Right atrium auricular region (tissue), 2 donors: Measurements from ENCODE around the gene HNRNPA2B1. TPM values are rescaled to one million over a fixed set of nuclear protein-coding genes. Genes with fewer than 3 reads are reported as not detected.
"Not testable (repeated sequence)": the region's sequence is repeated elsewhere in the genome, so short reads cannot be mapped to it uniquely, and the experiment has no call there.

Experiments used
- DNase-seq: peaks from one replicate; pipeline ENCODE4 v3.0.0-alpha.2; 2019; ENCODE audit warnings: low spot score
- H3K27ac ChIP-seq, 2 donors: fragments of 200-600 bp; sonication (generic); 1 replicate in 1 of 2; 2 replicates in 1 of 2; pipeline ENCODE4 v1.5.1; 2016 to 2019
- H3K27me3 ChIP-seq, 2 donors: fragments of 200-600 bp; sonication (generic); one replicate each; pipeline versions ENCODE4 v1.5.1 to v1.6.0; 2017 to 2019
- H3K36me3 ChIP-seq: fragments of 200-600 bp; sonication (generic); one replicate; pipeline ENCODE4 v1.5.1; 2016
- H3K4me1 ChIP-seq, 2 donors: fragments of 200-600 bp; sonication (generic); one replicate each; pipeline versions ENCODE4 v1.5.1 to v1.6.0; 2017 to 2019
- H3K4me3 ChIP-seq, 2 donors: fragments of 200-600 bp; sonication (generic); 1 replicate in 1 of 2; 2 replicates in 1 of 2; pipeline ENCODE4 v1.5.1; 2017 to 2019; ENCODE audit warnings: mild to moderate bottlenecking in 1 of 2, moderate library complexity in 1 of 2
- H3K9me3 ChIP-seq, 2 donors: fragments of 200-600 bp; sonication (generic); one replicate each; pipeline ENCODE4 v1.5.1; 2019
- total RNA-seq, 2 donors: library from RNA; depleted of rRNA; stranded (reverse); fragments of >200 nt; gene quantifications; one replicate each; pipeline ENCODE4 v1.1.0, GENCODE V29; 2016
- TF ChIP-seq, protein P1 (sequence below), 2 donors: fragments of 200-600 bp; sonication (generic); IDR thresholded peaks; one replicate each; pipeline ENCODE4 v1.5.1; 2019; ENCODE audit warnings: antibody characterized with exemption in 2 of 2

The HNRNPA2B1 gene
- total RNA-seq, 2 donors from 2014 or later, result 124 to 160 TPM

DNA sequence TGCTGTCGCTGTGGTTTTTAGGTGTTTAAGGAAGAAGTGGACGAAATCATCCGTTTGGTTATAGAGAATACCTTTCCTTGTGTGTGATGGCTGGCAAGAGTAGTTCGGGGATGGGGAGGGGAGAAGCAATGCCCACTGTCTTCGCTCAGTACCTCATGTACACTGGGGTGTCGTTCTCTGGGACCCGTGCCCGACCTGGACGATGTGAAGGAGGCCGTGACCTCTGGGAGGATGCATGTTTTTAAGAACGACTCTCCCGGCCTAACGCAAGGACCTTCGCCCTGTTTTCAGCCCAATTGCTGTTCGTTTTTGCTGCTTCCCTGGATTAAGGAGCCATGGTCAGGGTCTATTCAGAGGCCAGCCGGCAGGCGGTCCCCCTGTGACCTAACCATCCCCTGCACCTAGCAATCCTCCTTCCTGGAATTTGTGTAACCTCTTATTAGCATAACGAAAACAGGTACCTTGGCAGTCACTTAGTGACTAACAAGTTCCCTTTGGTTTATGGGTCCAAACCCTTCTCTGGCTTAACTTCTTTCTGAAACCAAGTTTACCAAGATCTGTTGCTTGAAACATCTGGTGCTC, 47.2 kb downstream of the HNRNPA2B1 start:
- peaks cover 0 to 18% of the 10 kb centered on the region in 2 donors for H3K4me1 ChIP-seq
- no peaks in the 10 kb centered on the region for H3K36me3 ChIP-seq
- peaks cover 11 to 18% of the 10 kb centered on the region in 2 donors for H3K27me3 ChIP-seq
- peak overlapping the region in 1 of 2 donors; percentile 55 for H3K4me3 ChIP-seq
- H3K9me3 ChIP-seq, result no peaks in the 10 kb centered on the region
- H3K27ac ChIP-seq, result no peak overlapping the region
- no peak for DNase-seq
- TF ChIP-seq, protein P1, sequence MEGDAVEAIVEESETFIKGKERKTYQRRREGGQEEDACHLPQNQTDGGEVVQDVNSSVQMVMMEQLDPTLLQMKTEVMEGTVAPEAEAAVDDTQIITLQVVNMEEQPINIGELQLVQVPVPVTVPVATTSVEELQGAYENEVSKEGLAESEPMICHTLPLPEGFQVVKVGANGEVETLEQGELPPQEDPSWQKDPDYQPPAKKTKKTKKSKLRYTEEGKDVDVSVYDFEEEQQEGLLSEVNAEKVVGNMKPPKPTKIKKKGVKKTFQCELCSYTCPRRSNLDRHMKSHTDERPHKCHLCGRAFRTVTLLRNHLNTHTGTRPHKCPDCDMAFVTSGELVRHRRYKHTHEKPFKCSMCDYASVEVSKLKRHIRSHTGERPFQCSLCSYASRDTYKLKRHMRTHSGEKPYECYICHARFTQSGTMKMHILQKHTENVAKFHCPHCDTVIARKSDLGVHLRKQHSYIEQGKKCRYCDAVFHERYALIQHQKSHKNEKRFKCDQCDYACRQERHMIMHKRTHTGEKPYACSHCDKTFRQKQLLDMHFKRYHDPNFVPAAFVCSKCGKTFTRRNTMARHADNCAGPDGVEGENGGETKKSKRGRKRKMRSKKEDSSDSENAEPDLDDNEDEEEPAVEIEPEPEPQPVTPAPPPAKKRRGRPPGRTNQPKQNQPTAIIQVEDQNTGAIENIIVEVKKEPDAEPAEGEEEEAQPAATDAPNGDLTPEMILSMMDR (IDR thresholded peaks at IDR 0.05), result no peak

DNA sequence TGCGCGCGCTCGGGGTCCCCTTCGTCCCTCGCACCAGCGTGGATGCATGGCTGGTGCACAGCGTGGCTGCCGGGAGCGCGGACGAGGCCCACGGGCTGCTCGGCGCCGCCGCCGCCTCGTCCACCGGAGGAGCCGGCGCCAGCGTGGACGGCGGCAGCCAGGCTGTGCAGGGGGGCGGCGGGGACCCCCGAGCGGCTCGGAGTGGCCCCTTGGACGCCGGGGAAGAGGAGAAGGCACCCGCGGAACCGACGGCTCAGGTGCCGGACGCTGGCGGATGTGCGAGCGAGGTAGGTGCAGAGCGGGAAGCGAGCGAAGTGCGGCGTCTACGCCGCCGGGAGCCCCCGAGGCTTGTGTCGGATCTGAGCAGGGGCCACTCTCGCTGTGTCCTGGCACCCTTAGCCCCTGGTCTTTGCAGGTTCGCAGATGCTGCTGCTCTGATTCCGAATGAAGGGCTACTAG, 47.7 kb downstream of the HNRNPA2B1 start:
- Histone ChIP-seq H3K27me3 (peaks cover 11 to 18% of the 10 kb centered on the region in 2 donors), H3K4me1 (peaks cover 0 to 18% of the 10 kb centered on the region in 2 donors), H3K4me3 (peak overlapping the region; percentile 43 to 55)
- H3K9me3 ChIP-seq, H3K36me3 ChIP-seq, H3K27ac ChIP-seq, DNase-seq: not testable (repeated sequence)

DNA sequence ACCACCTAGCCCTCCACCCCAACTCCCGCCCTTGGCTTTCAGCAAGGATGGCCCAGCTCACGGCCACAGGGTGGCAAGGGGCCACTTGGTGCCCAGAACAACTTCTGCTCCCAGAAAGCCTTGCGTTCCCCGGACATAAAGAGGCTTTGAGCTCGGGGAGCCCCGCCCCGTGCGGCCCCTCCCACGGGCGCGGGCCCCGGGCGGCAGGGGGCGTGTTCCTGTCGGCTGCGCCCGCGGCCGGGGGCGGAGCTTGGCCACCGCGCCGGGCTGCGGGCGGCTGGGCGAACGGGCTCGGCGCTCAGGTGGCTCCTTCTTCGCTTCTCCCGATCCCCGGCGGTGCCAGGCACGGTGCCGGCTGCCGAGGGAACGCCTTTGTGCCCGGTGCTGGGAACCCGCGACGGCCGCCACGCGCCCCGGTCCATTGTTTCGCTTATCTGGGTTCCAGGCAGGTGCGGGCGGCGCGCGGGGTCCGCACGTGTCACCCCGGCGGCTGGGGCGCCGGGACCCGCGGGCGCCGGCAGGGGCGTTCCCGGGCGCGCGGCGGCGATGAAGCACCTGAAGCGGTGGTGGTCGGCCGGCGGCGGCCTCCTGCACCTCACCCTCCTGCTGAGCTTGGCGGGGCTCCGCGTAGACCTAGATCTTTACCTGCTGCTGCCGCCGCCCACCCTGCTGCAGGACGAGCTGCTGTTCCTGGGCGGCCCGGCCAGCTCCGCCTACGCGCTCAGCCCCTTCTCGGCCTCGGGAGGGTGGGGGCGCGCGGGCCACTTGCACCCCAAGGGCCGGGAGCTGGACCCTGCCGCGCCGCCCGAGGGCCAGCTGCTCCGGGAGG, 48.4 kb downstream of the HNRNPA2B1 start, which contains the start of gene NFE2L3:
Gene NFE2L3, plus strand, starts transcription at position 246 of the 829 bp plus-strand sequence. Its CDS starts 301 bp downstream, at position 547.
- H3K9me3 ChIP-seq, result no peaks in the 10 kb centered on the region
- peak within 1 kb of the TSS; percentile 43 to 55 for H3K4me3 ChIP-seq
- H3K4me1 ChIP-seq, result peaks cover 0 to 18% of the 10 kb centered on the region in 2 donors
- H3K27ac ChIP-seq, result no peak within 1 kb of the TSS
- no peaks in the 10 kb centered on the region for H3K36me3 ChIP-seq
- DNase-seq, result peak; percentile 61
- peaks cover 11 to 18% of the 10 kb centered on the region in 2 donors for H3K27me3 ChIP-seq
- TF ChIP-seq, protein P1 (IDR thresholded peaks at IDR 0.05), result peak; percentile 24 to 25

DNA sequence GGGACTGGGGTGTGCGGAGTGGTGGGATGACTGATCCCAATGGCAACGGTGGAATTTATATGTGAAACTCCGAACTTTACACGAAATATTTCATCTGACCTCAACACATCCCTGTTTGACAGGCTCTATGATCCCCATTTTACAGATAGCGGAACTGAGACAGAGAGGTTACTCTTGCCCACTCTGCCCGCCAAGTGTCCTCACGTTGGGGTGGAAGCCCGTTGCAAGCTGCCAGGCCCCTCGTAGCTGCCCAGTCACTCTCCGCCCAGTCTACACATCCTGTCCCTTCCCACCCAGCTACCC, 48.9 kb downstream of the HNRNPA2B1 start:
- Histone ChIP-seq H3K4me1 (peaks cover 0 to 18% of the 10 kb centered on the region in 2 donors), H3K27me3 (peaks cover 11 to 18% of the 10 kb centered on the region in 2 donors), H3K27ac (no peak overlapping the region), H3K9me3 (no peaks in the 10 kb centered on the region), H3K4me3 (peak overlapping the region; percentile 43 to 55), H3K36me3 (no peaks in the 10 kb centered on the region)
- TF ChIP-seq, protein P1 (IDR thresholded peaks at IDR 0.05), result no peak
- no peak for DNase-seq

DNA sequence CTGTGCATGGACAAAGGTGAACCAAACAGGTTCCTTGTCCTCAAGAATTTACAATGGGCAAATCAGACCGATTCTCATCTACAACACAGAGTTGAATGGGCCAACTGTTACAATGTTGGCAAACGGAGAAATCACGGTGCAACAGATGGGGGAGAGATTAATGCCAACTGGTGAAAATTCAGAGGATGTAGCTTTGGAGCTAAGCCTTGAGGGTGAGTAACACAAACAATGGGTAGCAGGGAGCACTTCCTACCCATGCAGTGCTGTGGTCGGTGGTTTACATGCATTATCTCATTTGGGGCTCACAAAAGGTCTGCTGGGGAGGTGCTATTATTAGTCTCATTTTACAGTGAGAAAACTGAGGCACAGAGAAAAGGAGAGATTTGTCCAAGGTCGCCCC, 49.5 kb downstream of the HNRNPA2B1 start:
- TF ChIP-seq, protein P1 (IDR thresholded peaks at IDR 0.05), result no peak
- Histone ChIP-seq H3K27ac (no peak overlapping the region), H3K9me3 (no peaks in the 10 kb centered on the region), H3K36me3 (no peaks in the 10 kb centered on the region), H3K4me1 (peaks cover 0 to 18% of the 10 kb centered on the region in 2 donors), H3K27me3 (peaks cover 11 to 18% of the 10 kb centered on the region in 2 donors), H3K4me3 (no peak overlapping the region)
- no peak for DNase-seq

DNA sequence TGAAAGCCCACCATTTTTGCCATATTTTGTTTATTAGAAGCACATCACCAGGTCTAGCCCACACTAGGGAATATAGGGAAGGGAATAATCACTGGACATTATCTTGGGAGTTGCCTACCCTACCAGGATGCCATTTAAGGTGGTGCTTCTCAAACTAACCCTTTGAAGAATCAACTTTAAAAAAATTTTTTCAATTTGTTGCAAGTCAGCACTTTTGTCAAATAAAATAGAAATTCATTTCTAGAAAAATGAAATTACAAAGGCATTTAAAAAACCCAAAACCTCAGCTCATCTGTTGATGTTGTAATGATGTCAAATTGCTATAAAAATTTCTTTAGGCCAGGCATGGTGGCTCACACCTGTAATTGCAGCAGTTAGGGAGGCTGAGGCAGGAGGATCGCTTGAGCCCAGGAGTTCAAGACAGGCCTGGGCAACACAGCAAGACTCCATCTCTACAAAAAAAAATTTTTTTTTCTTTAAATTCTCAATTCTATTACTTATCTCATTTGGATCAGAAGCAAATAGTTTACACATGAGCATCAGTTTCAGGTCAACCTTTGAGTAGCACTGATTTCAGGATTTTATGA, 51.1 kb downstream of the HNRNPA2B1 start:
- TF ChIP-seq, protein P1 (IDR thresholded peaks at IDR 0.05), result no peak
- H3K27ac ChIP-seq, result no peak overlapping the region
- DNase-seq, result no peak
- H3K9me3 ChIP-seq, result no peaks in the 10 kb centered on the region
- H3K27me3 ChIP-seq, result peaks cover 11 to 18% of the 10 kb centered on the region in 2 donors
- H3K36me3 ChIP-seq, result no peaks in the 10 kb centered on the region
- peaks cover 0 to 13% of the 10 kb centered on the region in 2 donors for H3K4me1 ChIP-seq
- H3K4me3 ChIP-seq, result no peak overlapping the region

DNA sequence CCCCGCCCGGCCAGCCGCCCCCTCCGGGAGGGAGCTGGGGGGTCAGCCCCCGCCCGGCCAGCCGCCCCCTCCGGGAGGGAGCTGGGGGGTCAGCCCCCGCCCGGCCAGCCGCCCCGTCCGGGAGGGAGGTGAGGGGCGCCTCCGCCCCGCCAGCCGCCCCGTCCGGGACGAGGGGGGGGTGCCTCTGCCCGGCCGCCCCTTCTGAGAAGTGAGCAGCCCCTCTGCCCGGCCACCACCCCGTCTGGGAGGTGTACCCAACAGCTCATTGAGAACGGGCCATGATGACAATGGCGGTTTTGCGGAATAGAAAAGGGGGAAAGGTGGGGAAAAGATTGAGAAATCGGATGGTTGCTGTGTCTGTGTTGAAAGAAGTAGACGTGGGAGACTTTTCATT, 52.2 kb downstream of the HNRNPA2B1 start:
- H3K27me3 ChIP-seq, result peaks cover 11 to 16% of the 10 kb centered on the region in 2 donors
- H3K27ac ChIP-seq, result not testable (repeated sequence)
- peaks cover 0 to 13% of the 10 kb centered on the region in 2 donors for H3K4me1 ChIP-seq

DNA sequence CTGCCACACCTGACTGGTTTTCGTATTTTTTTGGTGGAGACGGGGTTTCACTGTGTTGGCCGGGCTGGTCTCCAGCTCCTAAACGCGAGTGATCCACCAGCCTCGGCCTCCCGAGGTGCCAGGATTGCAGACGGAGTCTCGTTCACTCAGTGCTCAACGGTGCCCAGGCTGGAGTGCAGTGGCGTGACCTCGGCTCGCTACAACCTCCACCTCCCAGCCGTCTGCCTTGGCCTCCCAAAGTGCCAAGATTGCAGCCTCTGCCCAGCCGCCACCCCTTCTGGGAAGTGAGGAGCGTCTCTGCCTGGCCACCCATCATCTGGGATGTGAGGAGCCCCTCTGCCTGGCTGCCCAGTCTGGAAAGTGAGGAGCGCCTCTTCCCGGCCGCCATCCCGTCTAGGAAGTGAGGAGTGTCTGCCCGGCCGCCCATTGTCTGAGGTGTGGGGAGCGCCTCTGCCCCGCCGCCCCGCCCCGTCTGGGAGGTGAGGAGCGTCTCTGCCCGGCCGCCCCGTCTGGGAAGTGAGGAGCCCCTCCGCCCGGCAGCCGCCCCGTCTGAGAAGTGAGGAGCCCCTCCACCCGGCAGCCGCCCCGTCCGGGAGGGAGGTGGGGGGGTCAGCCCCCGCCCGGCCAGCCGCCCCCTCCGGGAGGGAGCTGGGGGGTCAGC, 52.8 kb downstream of the HNRNPA2B1 start:
- H3K9me3 ChIP-seq, DNase-seq, H3K4me1 ChIP-seq, H3K4me3 ChIP-seq, H3K27ac ChIP-seq, H3K36me3 ChIP-seq: not testable (repeated sequence)
- H3K27me3 ChIP-seq, result peaks cover 11% of the 10 kb centered on the region in 2 donors

More for the DNA sequence above, 52.2 kb downstream of the HNRNPA2B1 start:
- not testable (repeated sequence) for H3K9me3 ChIP-seq, H3K4me3 ChIP-seq, DNase-seq, H3K36me3 ChIP-seq
